Neural cell (in vitro differentiated cells): ENCODE measurements around the gene DNAL4.

Source experiments
- CTCF ChIP-seq: fragments of 450-650 bp; IDR thresholded peaks from 2 replicates; pipeline ENCODE4 v1.5.1; 2014; ENCODE audit warnings: antibody characterized with exemption, mild to moderate bottlenecking, moderate library complexity; ENCODE audit not compliant: poor library complexity, severe bottlenecking
- EZH2 ChIP-seq: fragments of 200-600, 300-800 bp; shearing (Covaris generic), sonication (generic); IDR thresholded peaks from 2 replicates; pipeline ENCODE4 v1.6.1; 2014; ENCODE audit warnings: antibody characterized with exemption, low read length, borderline replicate concordance, mild to moderate bottlenecking; ENCODE audit not compliant: insufficient read depth, poor library complexity, severe bottlenecking
- RAD21 ChIP-seq: fragments of 450-650 bp; conservative IDR thresholded peaks from 2 replicates; pipeline ENCODE4 v1.6.1; 2014; ENCODE audit warnings: antibody characterized with exemption, mild to moderate bottlenecking, moderate library complexity
- REST ChIP-seq: IDR thresholded peaks from 2 replicates; pipeline ENCODE4 v1.6.1; 2012; ENCODE audit warnings: borderline replicate concordance

- TF ChIP-seq CTCF (no peak), RAD21 (no peak), REST (no peak), EZH2 (no peak)
Measured at GRCh38 chr22:38730411-38730871, 63.5 kb downstream of the DNAL4 start.
